HG03060 (cell line): ENCODE measurements around the gene IFITM2.

Experiments
- ATAC-seq: cut with Tn5 transposase; IDR thresholded peaks from one replicate; pipeline ENCODE4 v1.9.1; 2021; ENCODE audit warnings: low read depth, moderate number of reproducible peaks; ENCODE audit not compliant: unreplicated experiment

The IFITM2 gene

GRCh38 chr11:358129-358800 is 50.6 kb downstream of the IFITM2 start:
- ATAC-seq, result no peak
